Endothelial cell of umbilical vein (primary cell): ENCODE measurements around the gene LARGE1. TPM values are rescaled to one million over a fixed set of nuclear protein-coding genes. Genes with fewer than 3 reads are reported as not detected.

Experiments
- BruUV-seq: library from RNA; stranded (reverse); fragments of 400-500 nt; replicated peaks from 2 replicates; lab custom pipeline; 2021; lab: Mats Ljungman, UMichigan
- CTCF ChIA-PET: fragments of 300-600, 350-600 bp; sonication (Branson Sonifier 250); formaldehyde crosslinking; loops from one replicate; lab custom pipeline; 2021; ENCODE audit warnings: antibody characterized with exemption, inconsistent platforms; lab: Charles Lee
- POLR2A ChIA-PET: fragments of 300-600, 350-600 bp; sonication (Branson Sonifier 250); formaldehyde crosslinking; loops from one replicate; lab custom pipeline; 2021; ENCODE audit warnings: antibody characterized with exemption, inconsistent platforms; lab: Charles Lee
- DNase-seq: peaks from one replicate; pipeline ENCODE4 v3.0.0-alpha.2; 2011; ENCODE audit warnings: low read depth, low spot score
- FAIRE-seq: peaks from 2 replicates; lab custom pipeline; 2011; peaks lifted over from hg19 to GRCh38; lab: Jason Lieb, UNC
- H2AFZ ChIP-seq: 2 replicates; pipeline ENCODE4 v1.6.0; 2012; ENCODE audit warnings: low read depth, low read length, control low read depth, inconsistent platforms
- H3K27ac ChIP-seq: 2 replicates; pipeline ENCODE4 v1.5.1; 2011; ENCODE audit warnings: low read depth, mild to moderate bottlenecking, control low read depth, low read length, moderate library complexity; ENCODE audit not compliant: insufficient read depth
- H3K27me3 ChIP-seq, 2 experiments: 2 replicates each; pipeline versions ENCODE4 v1.6.0 to v1.6.1; 2011; ENCODE audit warnings: low read length in 2 of 2, mixed read lengths in 1 of 2; ENCODE audit not compliant: control insufficient read depth in 2 of 2, insufficient read depth in 2 of 2
- H3K36me3 ChIP-seq, 2 experiments: 2 replicates in 1 of 2; 3 replicates in 1 of 2; pipeline ENCODE4 v1.5.1; 2011; ENCODE audit warnings: low read length in 2 of 2, mild to moderate bottlenecking in 1 of 2, moderate library complexity in 1 of 2; ENCODE audit not compliant: control insufficient read depth in 2 of 2, insufficient read depth in 2 of 2; ENCODE audit errors: extremely low read depth in 1 of 2
- H3K4me1 ChIP-seq: 3 replicates; pipeline ENCODE4 v1.5.1; 2011; ENCODE audit warnings: mild to moderate bottlenecking, low read length; ENCODE audit not compliant: control insufficient read depth, insufficient read depth; ENCODE audit errors: extremely low read depth
- H3K4me2 ChIP-seq: 2 replicates; pipeline ENCODE4 v1.6.1; 2011; ENCODE audit warnings: low read length, control low read depth, mixed read lengths; ENCODE audit not compliant: insufficient read depth
- H3K4me3 ChIP-seq, 3 experiments: fragments of 200-600 bp in 1 of 3; sonication (generic), shearing (Covaris generic) in 1 of 3; replicated peaks in 1 of 3; 2 replicates each; pipeline ENCODE4 v1.5.1; 2011 to 2016; ENCODE audit warnings: control low read depth in 3 of 3, low read length in 3 of 3, mild to moderate bottlenecking in 2 of 3, inconsistent platforms in 1 of 3, low read depth in 1 of 3, moderate library complexity in 1 of 3; ENCODE audit not compliant: insufficient read depth in 1 of 3
- H3K79me2 ChIP-seq: 2 replicates; pipeline ENCODE4 v1.6.0; 2012; ENCODE audit warnings: low read length, inconsistent platforms; ENCODE audit not compliant: control insufficient read depth, insufficient read depth
- H3K9ac ChIP-seq: replicated peaks from 2 replicates; pipeline ENCODE3; 2011; ENCODE audit warnings: low read length, control low read depth; ENCODE audit not compliant: insufficient read depth; ENCODE audit errors: extremely low read depth
- H3K9me1 ChIP-seq: replicated peaks from 3 replicates; pipeline ENCODE4 v1.6.0; 2011; ENCODE audit warnings: mild to moderate bottlenecking, low read length; ENCODE audit not compliant: control insufficient read depth, insufficient read depth; ENCODE audit errors: extremely low read depth
- H3K9me3 ChIP-seq: replicated peaks from 2 replicates; pipeline ENCODE4 v1.5.1; 2012; ENCODE audit warnings: low read length, inconsistent platforms; ENCODE audit not compliant: control insufficient read depth, insufficient read depth
- H4K20me1 ChIP-seq: replicated peaks from 2 replicates; pipeline ENCODE3; 2011; ENCODE audit warnings: mild to moderate bottlenecking, low read length; ENCODE audit not compliant: control insufficient read depth, insufficient read depth; ENCODE audit errors: extremely low read depth
- CTCF ChIP-seq, 2 donors: IDR thresholded peaks; 1 replicate in 1 of 2; 2 replicates in 1 of 2; pipeline ENCODE4 v1.5.1; 2011; ENCODE audit warnings: low read length in 2 of 2, mild to moderate bottlenecking in 2 of 2, moderate library complexity in 2 of 2, control low read depth in 1 of 2, inconsistent platforms in 1 of 2, low read depth in 1 of 2; ENCODE audit not compliant: insufficient read depth in 1 of 2; ENCODE audit errors: extremely low read depth in 1 of 2
- EZH2 ChIP-seq: IDR thresholded peaks from 2 replicates; pipeline ENCODE4 v1.6.1; 2012; ENCODE audit warnings: borderline replicate concordance, low read depth, mild to moderate bottlenecking, moderate library complexity, low read length, inconsistent platforms; ENCODE audit not compliant: severe bottlenecking
- FOS ChIP-seq: IDR thresholded peaks from 2 replicates; pipeline ENCODE4 v1.6.1; 2011; ENCODE audit warnings: mild to moderate bottlenecking, low read length, moderate library complexity, borderline replicate concordance; ENCODE audit not compliant: insufficient read depth
- GATA2 ChIP-seq: IDR thresholded peaks from 2 replicates; pipeline ENCODE4 v1.7.0; 2011; ENCODE audit warnings: low read depth, mild to moderate bottlenecking, moderate library complexity, mixed read lengths, low read length; ENCODE audit not compliant: insufficient read length, insufficient read depth
- JUN ChIP-seq: IDR thresholded peaks from 2 replicates; pipeline ENCODE4 v1.6.1; 2011; ENCODE audit warnings: borderline replicate concordance, low read depth; ENCODE audit not compliant: insufficient read length, insufficient read depth
- MYC ChIP-seq: IDR thresholded peaks from one replicate; pipeline ENCODE4 v1.6.1; 2011; ENCODE audit warnings: mild to moderate bottlenecking, low read depth, low read length
- POLR2A ChIP-seq: IDR thresholded peaks from 2 replicates; pipeline ENCODE4 v1.6.1; 2012; ENCODE audit warnings: low read depth, mild to moderate bottlenecking, control low read depth, low read length
- POLR2AphosphoS5 ChIP-seq: IDR thresholded peaks from 2 replicates; pipeline ENCODE4 v1.6.1; 2012; ENCODE audit warnings: low read depth, mild to moderate bottlenecking, control low read depth, low read length, moderate library complexity; ENCODE audit not compliant: insufficient read depth
- dilution Hi-C: fragments of 300-500 bp; cut with MboI; formaldehyde crosslinking; loops from one replicate; pipeline ENCODE4 v1.15.0; 2019; ENCODE audit warnings: low sequenced_read_pairs; ENCODE audit not compliant: extremely low pct_ligation_motif_present
- intact Hi-C: fragments of 100-400 bp; cut with micrococcal nuclease; formaldehyde crosslinking; loops from one replicate; pipeline ENCODE4 v1.10.0; 2022
- polyA plus RNA-seq, 4 experiments: library from polyadenylated mRNA; depleted of rRNA in 3 of 4; stranded (reverse) in 3 of 4; unstranded in 1 of 4; fragments of >200 nt; gene quantifications; 2 replicates each; pipeline versions ENCODE4 v1.2.1 to v1.2.3, GENCODE V29; 2011 to 2012; ENCODE audit warnings: missing spikeins in 1 of 4
- total RNA-seq: library from RNA; stranded (reverse); gene quantifications from 2 replicates; pipeline ENCODE4 v1.2.3, GENCODE V29; 2021
- TF ChIP-seq, protein P1 (sequence below): IDR thresholded peaks from 2 replicates; pipeline ENCODE4 v1.6.1; 2011; ENCODE audit not compliant: insufficient read depth, insufficient read length

Gene LARGE1
- total and polyA plus RNA-seq, 2 donors (not counting 3 experiments of a cell fraction or from before 2014, with no cell fraction given): 0.95 to 4.4 TPM

GRCh38 chr22:33577862-33578411 is 342.3 kb downstream of the LARGE1 start:
- H3K27me3 ChIP-seq: no peaks in the 10 kb centered on the region
- dilution Hi-C loops: no loop called here
- no peaks in the 10 kb centered on the region for H3K36me3 ChIP-seq
- H3K4me1 ChIP-seq: no peaks in the 10 kb centered on the region
- H3K9me3 ChIP-seq: peaks cover 2% of the 10 kb centered on the region
- no peak overlapping the region for H3K9ac ChIP-seq
- no peak overlapping the region for H3K27ac ChIP-seq
- no peaks in the 10 kb centered on the region for H4K20me1 ChIP-seq
- ChIA-PET POLR2A (no interaction called here), CTCF (no interaction called here)
- FAIRE-seq (no peak), DNase-seq (no peak)
- no peaks in the 10 kb centered on the region for H3K79me2 ChIP-seq
- no peak overlapping the region for H3K4me3 ChIP-seq
- no peak overlapping the region for H3K4me2 ChIP-seq
- H2AFZ ChIP-seq: no peak overlapping the region
- TF ChIP-seq POLR2A: no peak
- TF ChIP-seq CTCF (IDR thresholded peaks at IDR 0.05; ENCODE audit: extremely low read depth in 1 of 2, insufficient read depth in 1 of 2, low read depth in 1 of 2, low read length in 2 of 2): no peak
- no peak for TF ChIP-seq JUN
- TF ChIP-seq GATA2: no peak
- TF ChIP-seq EZH2: no peak
- TF ChIP-seq, protein P1, sequence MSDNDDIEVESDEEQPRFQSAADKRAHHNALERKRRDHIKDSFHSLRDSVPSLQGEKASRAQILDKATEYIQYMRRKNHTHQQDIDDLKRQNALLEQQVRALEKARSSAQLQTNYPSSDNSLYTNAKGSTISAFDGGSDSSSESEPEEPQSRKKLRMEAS: no peak
- TF ChIP-seq POLR2AphosphoS5: no peak
- TF ChIP-seq FOS: no peak
- no peak for TF ChIP-seq MYC
- no TSS peak for BruUV-seq
- H3K9me1 ChIP-seq: no peaks in the 10 kb centered on the region
- intact Hi-C loops: loop anchor here (2.0 kb wide), 1 partner anchor 59 kb away; no protein-coding TSS in a partner anchor
